SIG-M5 (cell line): Measurements from ENCODE around the gene SHISA5.
"Not testable (repeated sequence)": the region's sequence is repeated elsewhere in the genome, so short reads cannot be mapped to it uniquely, and the experiment has no call there.

Experiments
- DNase-seq: peaks from one replicate; lab custom pipeline; 2025; lab: John Stamatoyannopoulos, UW

The SHISA5 gene

DNA sequence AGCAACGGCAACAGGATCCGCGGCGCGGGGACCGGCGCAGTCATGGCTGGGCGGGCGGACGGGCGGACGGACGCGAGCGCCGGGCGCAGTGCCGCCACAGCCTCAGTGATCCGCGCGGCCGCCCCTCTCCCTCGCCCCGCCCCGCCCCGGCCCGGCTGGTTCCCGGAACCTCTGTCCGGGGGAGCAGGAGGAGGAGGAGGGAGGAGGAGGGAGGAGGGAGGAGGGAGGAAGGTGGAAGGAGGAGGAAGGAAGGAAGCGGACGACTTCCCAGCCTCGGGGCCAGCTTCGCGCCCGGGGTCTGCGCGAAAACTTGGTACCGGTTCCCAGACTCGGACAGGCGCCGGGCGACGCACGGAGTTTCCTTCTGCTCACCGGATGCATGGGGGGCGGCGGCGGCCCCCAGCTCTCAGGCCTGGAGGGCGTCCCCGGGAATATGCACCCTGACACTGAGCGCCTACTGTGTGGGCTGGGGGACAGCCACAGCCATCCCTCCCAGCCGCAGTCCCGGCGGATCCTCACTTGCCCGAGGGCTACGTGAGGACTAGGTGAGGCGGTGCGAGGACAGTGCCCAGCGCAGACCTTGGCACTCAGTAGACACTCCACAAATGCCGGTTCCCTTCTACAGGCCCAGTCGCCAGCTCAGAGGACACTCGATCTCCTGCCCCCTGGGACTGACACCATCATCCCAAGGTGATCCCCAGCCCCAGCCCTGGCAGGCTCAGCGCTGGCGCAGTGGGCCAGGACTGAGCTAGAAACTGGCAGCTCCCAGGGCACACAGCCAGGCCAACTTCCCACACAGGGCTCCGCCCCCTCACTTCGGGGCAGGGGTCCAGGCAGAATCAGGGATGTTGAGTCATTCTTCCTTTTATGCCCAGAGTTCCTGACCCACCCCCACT is at the start of gene SHISA5:
SHISA5 (minus strand) TSS at position 124 of the 896 bp plus-strand sequence; CDS start at position 44, 80 bp downstream.
- no peak for DNase-seq

DNA sequence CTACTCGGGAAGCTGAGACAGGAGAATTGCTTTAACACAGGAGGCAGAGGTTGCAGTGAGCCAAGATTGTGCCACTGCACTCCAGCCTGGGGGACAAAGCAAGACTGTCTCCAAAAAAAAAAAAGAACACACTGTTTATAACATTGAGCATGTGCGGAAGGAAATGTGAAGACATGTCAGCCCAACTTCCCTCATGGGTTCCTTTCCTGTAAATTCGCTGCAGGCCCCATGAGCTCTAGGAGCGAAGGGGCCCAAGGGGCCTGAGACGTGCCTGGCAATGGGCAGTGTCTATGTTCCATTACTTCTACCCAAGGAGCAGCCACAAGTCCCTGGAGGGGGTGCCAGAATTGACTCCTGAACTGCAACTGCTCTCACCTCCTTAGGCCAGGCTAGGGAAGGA is 49.4 kb upstream of the SHISA5 start:
- no peak for DNase-seq

DNA sequence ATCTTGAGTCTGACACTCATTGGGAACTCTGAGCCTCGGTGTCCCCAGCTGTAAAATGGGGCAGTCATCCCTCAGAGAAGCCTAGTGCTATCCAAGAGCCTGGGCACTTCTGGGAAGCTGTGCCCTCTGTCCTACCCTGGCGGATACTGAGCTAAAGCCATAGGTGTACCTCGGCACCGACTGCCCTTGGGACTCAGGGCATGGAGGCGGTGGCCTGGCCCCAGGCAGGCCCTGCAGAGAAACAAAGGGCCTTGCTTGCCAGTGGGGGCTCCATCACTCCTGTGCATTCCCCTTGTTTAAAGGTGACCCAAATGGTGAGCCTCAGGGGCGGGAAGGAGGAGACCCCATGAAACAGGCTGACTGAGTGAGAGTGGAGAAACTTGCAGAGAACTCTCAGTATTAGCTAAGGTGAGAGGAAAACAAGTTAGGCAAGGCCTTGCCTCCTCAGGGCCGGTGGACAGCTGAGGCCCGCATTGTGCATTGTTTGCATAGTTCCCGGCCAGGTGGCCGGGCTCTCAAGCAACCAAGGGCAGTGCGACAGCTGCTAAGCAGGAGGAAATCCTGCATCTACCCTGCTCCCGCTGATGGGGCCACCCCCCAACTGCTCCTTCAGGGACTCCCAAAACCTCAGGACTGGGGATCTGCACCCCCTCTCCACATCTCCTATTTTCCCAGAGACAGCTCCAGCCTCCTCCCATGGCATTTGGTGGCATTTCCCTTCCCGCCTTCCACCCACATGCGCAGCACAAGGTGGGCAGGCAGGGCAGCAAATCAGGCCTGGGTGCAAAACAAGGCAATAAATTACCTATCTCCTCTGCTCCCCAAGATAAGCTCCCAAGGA is 48.4 kb upstream of the SHISA5 start:
- DNase-seq, result no peak

DNA sequence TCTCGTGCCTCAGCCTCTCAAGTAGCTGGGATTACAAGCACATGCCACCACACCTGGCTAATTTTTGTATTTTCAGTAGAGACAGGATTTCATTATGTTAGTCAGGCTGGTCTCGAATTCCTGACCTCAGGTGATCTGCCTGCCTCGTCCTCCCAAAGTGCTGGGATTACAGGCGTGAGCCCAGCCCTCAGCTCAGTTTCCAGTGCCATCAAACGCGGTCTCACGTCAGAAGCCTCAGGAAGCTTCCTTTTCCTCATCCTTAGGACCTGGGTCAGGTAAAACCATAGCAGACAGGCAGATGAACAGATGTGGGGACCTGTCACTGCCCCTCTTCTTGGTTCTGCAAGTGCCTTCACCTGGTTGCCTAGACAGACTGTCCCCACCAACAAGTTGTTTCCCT is 47.7 kb upstream of the SHISA5 start:
- DNase-seq, result not testable (repeated sequence)

DNA sequence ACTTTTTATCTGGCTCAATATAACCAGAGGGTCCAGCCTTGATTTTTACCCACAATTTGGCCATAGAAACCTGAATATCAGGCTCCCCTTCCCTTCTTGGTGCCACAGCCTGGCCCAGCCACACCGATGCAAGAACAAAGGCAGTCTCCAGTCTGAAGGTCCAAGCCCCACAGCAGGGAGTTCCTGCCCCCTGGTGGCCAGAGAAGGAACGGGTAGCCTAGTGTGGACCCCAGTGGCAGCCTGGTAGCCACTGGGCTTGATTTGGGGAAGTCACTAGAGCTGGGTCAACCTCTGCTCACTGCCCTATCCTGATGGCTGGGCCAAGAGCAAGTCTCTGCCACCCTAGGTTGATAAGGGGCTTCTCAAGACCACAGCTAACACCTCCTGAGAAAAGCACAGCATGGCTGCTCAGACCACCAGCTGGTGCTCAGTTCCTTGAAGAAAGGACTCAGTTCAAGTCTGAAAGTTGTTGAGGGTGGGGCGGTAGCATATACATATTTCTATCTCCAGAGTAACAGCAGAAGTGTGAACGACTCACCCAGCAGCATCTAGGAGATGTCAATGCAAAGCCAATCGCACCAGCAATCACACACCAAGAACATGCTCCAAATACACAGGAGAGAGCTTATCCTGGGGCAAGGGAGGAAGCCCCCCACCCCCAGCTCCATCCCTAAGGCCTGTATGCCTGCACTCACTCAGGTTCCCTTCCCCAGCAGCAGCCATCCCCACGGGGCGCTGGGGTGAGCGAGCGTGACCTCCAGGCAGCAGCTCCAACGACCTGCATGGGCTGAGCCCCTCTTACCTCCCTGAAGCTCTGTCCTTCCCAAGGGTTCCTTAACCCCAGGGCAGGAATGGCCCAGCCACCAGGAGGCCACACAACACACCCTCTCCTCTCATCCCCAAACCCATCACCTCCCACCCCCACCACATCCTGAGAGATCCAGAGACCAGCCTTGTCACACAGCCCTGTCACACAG is 45.0 kb upstream of the SHISA5 start:
- no peak for DNase-seq

DNA sequence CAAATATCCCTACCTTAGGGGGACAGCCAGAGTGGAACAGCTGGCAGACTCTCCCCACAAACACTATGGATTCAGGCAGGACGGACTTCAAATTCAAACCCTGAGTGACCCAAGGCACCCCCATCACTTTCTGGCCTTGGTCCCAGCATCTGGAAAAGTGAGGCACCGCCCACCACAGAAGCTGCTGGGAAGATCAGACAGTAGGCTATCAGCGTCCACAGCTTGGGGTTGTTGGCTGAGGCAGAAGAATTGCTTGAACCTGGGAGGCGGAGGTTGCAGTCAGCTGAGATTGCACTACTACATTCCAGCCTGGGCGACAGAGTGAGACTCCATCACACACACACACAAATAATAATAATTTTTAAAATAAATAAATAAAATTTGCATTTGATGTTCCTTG is 44.2 kb upstream of the SHISA5 start:
- DNase-seq, result no peak

- no peak for DNase-seq
Observed at GRCh38 chr3:48546203-48546829, 42.3 kb upstream of the SHISA5 start.

GRCh38 chr3:48544141-48544540 is 40.2 kb upstream of the SHISA5 start:
- no peak for DNase-seq

GRCh38 chr3:48543271-48543866 is 39.4 kb upstream of the SHISA5 start:
- DNase-seq, result no peak

DNA sequence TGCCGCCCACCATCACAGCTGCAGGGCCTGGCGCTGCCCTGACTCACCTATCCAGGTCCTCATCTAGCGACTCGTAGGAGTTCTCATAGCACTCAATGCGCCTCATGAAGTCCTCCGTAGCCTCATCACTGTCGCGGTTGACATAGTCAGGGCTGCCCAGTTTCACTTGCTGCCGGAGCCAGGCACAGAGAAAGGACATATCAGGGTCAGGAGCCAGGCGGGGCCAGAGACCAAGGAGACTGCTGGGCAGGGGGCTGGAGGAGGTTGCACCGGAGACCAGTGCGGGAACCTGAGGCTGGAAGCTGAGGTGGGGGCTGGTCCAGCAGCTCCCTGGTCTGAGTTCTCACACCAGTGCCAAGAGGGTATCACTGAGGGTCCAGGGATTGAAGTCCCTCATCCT is 34.5 kb upstream of the SHISA5 start:
- no peak for DNase-seq

DNA sequence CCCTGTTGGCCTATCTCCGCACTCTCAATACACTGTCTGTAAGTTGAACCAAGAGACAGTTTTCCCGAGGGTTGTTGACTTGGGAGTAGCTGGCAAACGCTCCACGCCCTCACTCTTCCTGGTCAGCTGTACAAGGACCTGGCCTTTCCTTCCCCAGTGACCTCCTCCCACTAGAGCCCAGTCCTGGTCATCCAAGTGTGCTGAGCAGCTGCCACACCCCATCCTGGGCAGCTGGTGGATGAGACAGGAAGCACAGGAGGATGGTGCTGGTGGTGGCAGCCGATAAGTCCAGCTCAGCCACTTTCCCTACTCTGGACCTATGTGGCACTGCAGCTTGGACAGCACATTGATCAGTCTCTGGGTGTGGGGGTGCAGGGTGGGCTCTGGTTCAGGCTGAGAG is 32.8 kb upstream of the SHISA5 start:
- no peak for DNase-seq

DNA sequence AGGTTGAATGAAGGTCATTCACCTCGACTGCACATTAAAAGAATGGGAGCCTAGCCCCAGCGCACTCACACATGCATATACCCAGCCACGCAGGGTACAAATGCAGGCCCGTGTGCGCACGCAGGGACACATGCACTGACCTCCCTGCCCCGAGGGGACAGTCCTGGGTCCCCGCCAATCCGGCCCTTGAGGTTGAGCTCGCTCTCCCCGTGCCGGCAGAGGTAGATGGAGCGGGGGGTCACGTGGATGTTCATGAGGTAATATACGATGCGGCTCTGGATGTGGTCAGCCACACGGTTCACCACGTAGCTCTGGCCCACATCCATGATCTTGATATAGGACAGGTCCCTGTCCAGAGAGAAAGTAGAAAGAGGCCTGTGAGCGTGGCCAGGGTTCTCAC is 32.1 kb upstream of the SHISA5 start:
- DNase-seq, result no peak

- no peak for DNase-seq
Observed at GRCh38 chr3:48535578-48535977, 31.6 kb upstream of the SHISA5 start.

- no peak for DNase-seq
Observed at GRCh38 chr3:48532977-48533337, 29.0 kb upstream of the SHISA5 start.

DNA sequence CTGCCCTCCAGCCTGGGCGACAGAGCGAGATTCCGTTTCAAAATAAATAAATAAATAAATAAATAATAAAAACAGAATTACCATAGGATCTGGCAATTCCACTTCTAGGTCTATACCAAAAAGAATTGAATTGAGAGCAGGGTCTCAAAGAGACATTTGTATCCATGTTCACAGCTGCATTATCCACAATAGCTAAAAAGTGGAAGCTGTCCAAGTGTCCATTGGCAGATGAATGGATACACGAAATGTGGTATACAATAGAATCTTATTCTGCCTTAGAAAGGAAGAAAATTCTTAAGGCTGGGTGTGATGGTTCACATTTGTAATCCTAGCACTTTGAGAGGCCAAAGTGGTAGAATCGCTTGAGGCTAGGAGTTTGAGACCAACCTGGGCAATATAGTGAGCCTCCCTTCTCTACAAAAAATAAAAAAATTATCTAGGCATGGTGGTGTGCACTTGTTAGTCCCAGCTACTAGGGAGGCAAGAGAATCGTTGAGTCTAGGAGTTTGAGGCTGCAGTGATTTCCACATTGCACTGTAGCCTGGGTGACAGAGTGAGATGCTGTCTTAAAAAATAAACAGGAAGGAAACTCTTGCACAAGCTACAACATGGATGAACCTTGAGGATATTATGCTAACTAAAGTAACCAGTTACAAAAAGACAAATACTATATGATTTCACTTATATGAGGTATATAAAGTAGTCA is 28.4 kb upstream of the SHISA5 start:
- DNase-seq, result no peak

- not testable (repeated sequence) for DNase-seq
Observed at GRCh38 chr3:48530701-48531100, 26.7 kb upstream of the SHISA5 start.

DNA sequence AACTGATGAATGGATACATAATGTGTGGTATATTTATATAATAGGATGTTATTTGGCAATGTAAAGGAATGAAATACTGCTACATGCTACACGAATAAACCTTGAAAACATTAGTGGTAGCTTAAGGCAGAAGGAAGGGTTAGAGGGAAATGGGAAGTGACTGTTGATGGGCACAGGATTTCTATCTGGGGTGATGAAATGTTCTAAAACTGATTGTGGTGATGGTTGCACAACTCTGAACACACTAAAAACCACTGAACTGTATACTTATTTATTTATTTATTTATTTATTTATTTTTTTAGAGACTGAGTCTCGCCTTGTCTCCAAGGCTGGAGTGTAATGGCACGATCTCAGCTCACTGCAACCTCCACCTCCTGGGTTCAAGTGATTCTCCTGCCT is 24.8 kb upstream of the SHISA5 start:
- DNase-seq, result peak; percentile 71

GRCh38 chr3:48528048-48528447 is 24.1 kb upstream of the SHISA5 start:
- DNase-seq, result peak; percentile 14

- DNase-seq, result no peak
Observed at GRCh38 chr3:48524970-48525369, 21.0 kb upstream of the SHISA5 start.

- DNase-seq, result no peak
Observed at GRCh38 chr3:48521635-48522034, 17.7 kb upstream of the SHISA5 start.
